ENCODE measurements around the gene RIGI.

- TF ChIP-seq TAF1 (IDR thresholded peaks at IDR 0.05; ENCODE audit: borderline replicate concordance, low read depth, low read length): no peak
- no peak for TF ChIP-seq POLR2AphosphoS5 (IDR thresholded peaks at IDR 0.05; ENCODE audit: low read length)
- TF ChIP-seq ZNF274 (IDR thresholded peaks at IDR 0.05; ENCODE audit: insufficient read depth, insufficient read length): no peak
- TF ChIP-seq CTCF (IDR thresholded peaks at IDR 0.05 in 2 of 3, conservative IDR thresholded peaks at IDR 0.05 in 1 of 3; ENCODE audit: control insufficient read depth in 2 of 3, extremely low read depth in 1 of 3, insufficient read depth in 1 of 3, low read depth in 3 of 3, low read length in 3 of 3): no peak
- no peak for TF ChIP-seq ZZZ3 (IDR thresholded peaks at IDR 0.05; ENCODE audit: control insufficient read depth, insufficient read length, low read depth)
- no peak for TF ChIP-seq RAD51 (IDR thresholded peaks at IDR 0.05)
- TF ChIP-seq CHD4 (IDR thresholded peaks at IDR 0.05): no peak
- no peak for TF ChIP-seq MEF2A (IDR thresholded peaks at IDR 0.05; ENCODE audit: insufficient read depth, low read depth, low read length)
Observed at GRCh38 chr9:32545884-32546283, 19.9 kb upstream of the RIGI start.

Data from GM12878 (cell line).